Activated CD8-positive, alpha-beta memory T cell treated with anti-CD3 and anti-CD28 coated beads, Interleukin-2, amount 50 U/mL, for 24 hours (primary cell): ENCODE results near the gene CCDC178.

Experiments
- DNase-seq: peaks from one replicate; pipeline ENCODE4 v3.0.0-alpha.2; 2020; ENCODE audit errors: extremely low read depth

CCDC178 gene

GRCh38 chr18:33128581-33128980, 311.9 kb downstream of the CCDC178 start:
- DNase-seq, result no peak

DNA sequence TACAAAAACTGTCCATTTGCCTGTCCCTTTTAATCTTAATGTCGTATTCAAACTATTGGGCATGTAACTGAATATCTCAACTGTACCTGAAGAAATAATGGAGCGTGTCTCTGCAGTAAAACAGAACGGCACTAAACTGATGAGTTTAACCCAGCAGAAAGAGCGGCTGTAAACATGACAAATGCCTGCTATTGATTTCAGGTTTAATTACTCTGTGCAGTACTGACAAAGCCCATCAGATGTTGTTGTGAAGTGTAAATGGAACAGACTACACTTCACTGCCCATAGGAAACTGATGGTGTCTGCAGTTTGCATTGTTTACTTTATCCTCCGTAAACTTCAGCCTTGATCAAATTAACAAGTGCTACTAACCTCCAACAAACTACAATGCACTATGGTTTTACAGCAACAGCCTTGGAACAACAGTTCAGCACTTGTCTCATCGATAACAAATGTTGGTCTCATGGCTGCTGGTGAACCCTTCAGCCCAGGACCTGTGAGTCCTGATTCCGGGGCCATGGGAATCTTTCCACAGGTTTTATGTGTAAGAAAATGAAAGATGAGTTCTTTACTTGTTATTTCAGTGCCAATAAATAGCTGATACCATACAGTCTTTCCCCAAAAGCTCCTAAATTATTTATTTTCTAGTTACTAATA, 316.5 kb downstream of the CCDC178 start:
- DNase-seq, result no peak

DNA sequence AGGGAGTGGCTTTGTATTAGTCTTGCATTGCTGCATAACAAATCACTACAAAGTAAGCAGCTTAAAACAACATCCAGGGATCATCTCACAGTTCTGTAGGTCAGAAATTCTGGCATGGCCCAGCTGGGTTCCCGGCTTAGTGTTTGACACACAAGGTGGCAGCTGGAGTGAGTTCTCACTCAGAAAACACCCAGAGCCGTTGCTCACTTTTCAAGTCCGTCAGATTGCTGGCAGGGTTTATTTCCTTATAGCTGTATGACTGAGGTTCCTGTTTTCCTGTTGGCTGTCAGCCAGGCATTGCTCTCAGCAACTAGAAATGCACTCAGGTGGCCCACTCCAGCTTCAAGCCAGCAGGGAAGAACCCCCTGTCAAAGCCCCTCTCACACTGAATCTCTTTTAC, 324.1 kb downstream of the CCDC178 start:
- no peak for DNase-seq

GRCh38 chr18:33115917-33116316, 324.6 kb downstream of the CCDC178 start:
- DNase-seq, result no peak

- DNase-seq, result no peak
Observed at GRCh38 chr18:33115476-33115875, 325.0 kb downstream of the CCDC178 start.

DNA sequence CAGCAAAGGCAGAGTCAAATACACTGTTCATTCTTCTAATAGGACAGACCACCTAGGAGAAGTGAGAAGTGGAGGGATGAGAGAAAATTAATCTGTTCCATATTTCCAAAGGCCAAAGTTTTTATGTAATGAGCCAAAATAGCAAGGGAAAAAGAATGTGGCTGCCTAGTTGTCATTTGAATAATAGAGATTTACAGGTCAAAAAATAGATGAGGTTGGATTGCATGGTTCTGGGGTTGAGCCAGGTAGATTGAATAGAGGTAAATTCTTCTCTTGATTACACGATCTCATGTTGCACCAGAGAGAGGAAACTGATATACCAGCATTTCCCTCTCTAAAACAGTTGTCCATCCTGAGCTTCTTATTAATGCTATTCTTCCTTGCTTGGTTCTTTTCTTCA, 325.8 kb downstream of the CCDC178 start:
- DNase-seq, result no peak

DNA sequence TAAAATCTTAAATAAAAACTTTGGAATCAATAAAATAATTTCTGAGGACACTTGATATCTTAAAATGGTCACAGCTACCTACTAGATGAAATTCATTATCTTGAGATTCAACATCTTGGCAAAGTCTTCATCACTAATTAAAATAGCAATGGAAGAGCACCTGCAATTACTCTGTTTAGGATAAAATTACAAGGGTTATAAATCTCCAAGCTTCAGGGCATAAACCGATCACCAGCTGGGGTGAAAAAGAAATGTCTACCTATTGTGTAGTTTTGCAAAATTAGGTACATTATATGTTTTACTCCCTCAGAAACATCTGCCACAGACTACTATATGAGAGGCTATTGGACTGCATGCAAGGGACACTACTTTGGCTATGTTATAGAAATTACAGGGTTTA, 327.1 kb downstream of the CCDC178 start:
- DNase-seq, result no peak

DNA sequence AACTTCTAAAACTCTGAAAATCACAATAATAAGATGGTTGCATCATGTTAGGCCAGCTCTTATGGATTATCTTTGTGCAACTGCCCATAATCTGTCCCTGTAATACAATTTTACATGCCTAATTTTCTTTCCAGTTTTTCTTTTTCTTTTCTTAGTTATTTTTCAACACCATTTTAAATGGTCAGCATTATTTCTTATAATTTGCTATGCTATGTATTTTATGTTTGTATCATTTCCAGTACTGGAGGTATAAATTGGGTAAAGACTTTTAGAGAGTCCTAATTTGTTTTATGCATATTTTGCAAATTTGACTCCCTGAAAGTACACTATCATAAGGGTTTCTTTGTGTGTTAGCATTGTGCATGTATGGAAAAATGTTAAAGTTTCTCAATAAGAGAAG, 333.0 kb downstream of the CCDC178 start:
- no peak for DNase-seq

DNA sequence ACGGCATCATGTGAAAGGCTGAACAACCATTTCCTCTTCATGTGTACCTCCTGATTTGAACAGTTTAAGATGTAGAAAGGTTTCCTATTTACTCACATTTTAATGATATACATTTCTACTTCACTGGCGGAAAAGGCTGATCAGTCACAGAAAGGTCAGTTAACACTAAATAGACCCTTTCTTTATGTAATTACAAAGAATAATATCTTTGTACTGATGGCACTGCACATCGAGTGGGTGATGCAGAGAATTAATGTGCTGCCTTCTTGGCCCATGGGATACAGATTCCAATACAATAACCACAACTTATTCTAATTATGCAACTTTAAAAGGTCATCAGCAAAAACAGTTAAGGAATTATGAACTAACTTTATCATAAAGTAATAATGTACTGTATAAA, 339.2 kb downstream of the CCDC178 start:
- no peak for DNase-seq

DNA sequence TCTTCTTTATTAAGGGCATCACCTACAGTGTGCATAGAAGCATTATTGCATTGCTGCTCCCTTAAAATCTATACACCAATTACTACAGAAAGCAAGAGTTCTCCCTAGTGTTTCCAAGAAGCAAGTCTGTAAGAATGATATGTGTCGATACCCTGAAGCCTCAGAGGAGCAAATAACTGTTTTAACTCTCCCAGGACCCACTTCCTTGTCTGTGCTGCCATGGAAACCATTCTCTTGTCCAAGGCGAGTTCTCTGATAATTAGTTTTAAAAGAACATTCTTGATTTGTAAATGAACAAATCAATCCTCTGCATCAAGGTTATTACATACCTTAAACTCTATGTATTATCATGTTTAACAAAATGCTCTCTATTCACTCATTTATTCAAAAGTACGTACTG, 340.9 kb downstream of the CCDC178 start:
- DNase-seq, result no peak

DNA sequence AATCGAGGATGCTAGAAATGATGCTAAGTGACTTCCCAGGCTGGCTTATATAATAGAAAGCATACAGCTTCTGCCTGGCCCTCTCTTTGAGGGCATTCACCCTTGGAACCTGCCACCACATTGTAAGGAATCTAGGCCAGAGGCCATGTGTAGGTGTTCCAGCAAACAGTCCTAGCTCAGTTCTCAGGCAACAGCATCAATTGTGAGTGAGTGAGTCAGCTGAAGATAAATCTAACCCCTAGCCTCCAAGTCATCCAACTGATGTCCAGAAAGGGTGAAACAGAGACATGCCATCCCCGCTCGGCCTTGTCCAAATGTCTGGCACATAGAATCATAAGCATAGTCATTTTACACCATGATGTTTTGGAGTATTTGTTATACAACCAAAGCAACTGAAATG, 343.4 kb downstream of the CCDC178 start:
- DNase-seq, result no peak

- no peak for DNase-seq
Observed at GRCh38 chr18:33090461-33090860, 350.1 kb downstream of the CCDC178 start.

GRCh38 chr18:33076601-33077000, 363.9 kb downstream of the CCDC178 start:
- no peak for DNase-seq

DNA sequence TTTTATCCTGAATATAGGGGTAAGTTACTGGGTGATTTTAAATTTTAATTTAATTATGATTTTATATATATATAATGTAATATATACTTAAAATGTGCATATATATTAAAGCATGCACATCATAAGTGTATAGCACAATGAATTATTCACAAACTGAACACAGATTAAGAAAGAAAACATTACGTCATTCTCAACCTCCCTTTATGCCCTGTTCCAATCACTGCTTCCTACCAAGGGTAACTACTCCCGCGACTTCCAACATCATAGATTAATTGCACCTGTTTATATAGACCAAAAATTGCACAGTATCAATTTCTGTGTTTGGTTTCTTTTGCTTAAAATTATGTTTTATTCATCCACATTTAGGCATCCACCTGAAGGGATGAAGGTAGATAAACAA, 366.4 kb downstream of the CCDC178 start:
- no peak for DNase-seq

DNA sequence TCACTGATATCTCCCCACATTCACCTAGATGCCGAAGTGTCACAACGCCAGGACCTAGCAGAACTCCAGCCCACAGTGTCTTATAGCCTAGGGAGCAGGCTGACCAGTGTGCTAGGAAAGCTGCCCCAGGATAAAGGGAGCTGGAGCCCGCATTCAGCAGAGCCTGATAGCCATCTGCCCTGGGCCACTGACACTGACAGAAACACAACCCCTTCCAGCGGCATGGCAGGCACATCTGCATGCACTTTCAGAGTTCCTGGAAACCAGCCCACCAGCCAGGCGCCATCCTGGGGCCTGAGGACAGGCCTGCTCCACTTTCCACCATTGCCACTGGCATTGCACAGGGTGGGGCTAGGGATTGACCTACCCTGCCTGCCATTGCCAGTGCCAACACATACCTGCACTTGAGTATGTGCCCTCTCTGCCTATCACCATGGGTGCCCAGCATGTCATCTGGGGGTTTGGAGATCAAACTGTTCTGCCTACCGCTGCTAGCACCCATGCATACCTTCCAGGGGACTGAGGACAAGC, 377.6 kb downstream of the CCDC178 start:
- no peak for DNase-seq

GRCh38 chr18:33052886-33053285, 387.6 kb downstream of the CCDC178 start:
- no peak for DNase-seq

- no peak for DNase-seq
Observed at GRCh38 chr18:33051407-33051806, 389.1 kb downstream of the CCDC178 start.

DNA sequence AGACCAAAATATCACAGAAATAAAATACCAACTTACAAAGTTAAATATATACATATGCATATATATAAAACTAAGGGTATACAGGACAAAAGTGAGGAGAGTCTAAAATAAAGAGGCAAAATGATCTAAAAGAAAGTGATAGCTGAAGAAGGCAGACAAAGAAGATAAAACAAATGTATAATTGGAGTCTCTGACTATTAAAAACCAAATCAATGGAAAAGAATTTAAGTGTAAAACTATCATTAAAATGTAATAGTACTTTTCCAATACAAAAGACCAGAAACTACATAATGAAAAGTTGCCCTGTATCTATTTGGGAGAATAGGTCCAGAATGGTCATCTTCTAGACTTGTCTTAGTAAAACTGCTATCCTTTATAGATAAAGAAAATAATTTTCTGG, 400.3 kb downstream of the CCDC178 start:
- no peak for DNase-seq

- no peak for DNase-seq
Observed at GRCh38 chr18:33034945-33035344, 405.6 kb downstream of the CCDC178 start.

- DNase-seq, result no peak
Observed at GRCh38 chr18:33034212-33034611, 406.3 kb downstream of the CCDC178 start.

- DNase-seq, result no peak
Observed at GRCh38 chr18:33022370-33022769, 418.2 kb downstream of the CCDC178 start.

GRCh38 chr18:33020877-33021276, 419.6 kb downstream of the CCDC178 start:
- DNase-seq, result no peak

GRCh38 chr18:33014060-33014796, 426.3 kb downstream of the CCDC178 start:
- no peak for DNase-seq
